Upper lobe of right lung (tissue), 1 donor: ENCODE results near the gene MTRR. TPM values are rescaled to one million over a fixed set of nuclear protein-coding genes. Genes with fewer than 3 reads are reported as not detected.

Source experiments
- ATAC-seq: fragments of 200-7000 bp; cut with Tn5 transposase; one replicate; pipeline ENCODE4 v1.9.1; 2020; ENCODE audit warnings: mild to moderate bottlenecking, moderate library complexity
- DNase-seq: peaks from one replicate; pipeline ENCODE4 v3.0.0-alpha.2; 2020
- H3K27ac ChIP-seq: fragments of 200-600 bp; one replicate; pipeline ENCODE4 v1.8.0; 2022
- H3K27me3 ChIP-seq: fragments of 200-600 bp; one replicate; pipeline ENCODE4 v1.8.0; 2022; ENCODE audit warnings: mild to moderate bottlenecking
- H3K36me3 ChIP-seq: fragments of 200-600 bp; one replicate; pipeline ENCODE4 v1.8.0; 2022
- H3K4me1 ChIP-seq: fragments of 200-600 bp; one replicate; pipeline ENCODE4 v1.8.0; 2022
- H3K4me3 ChIP-seq: fragments of 200-600 bp; one replicate; pipeline ENCODE4 v1.8.0; 2022; ENCODE audit warnings: mild to moderate bottlenecking
- H3K9me3 ChIP-seq: fragments of 200-600 bp; one replicate; pipeline ENCODE4 v1.8.0; 2022
- CTCF ChIP-seq: fragments of 200-600 bp; IDR thresholded peaks from one replicate; pipeline ENCODE4 v1.8.0; 2022; ENCODE audit warnings: antibody characterized with exemption
- intact Hi-C: fragments of 100-400 bp; cut with DNase I; formaldehyde crosslinking; loops from one replicate; pipeline ENCODE4 v1.11.0; 2022
- long read RNA-seq: library from polyadenylated mRNA; unstranded; transcript quantifications from one replicate; pipeline ENCODE4 v2.0.0, GENCODE V29; 2021
- total RNA-seq: library from RNA; stranded (reverse); fragmentation: NEBNext Ultra II Directional; extraction: Animal tissue kit (Norgen Biotek cat#: 25700); gene quantifications from one replicate; pipeline ENCODE4 v1.2.1, GENCODE V29; 2021
- donor health status: DM: no; HTN: yes; CAD: no; lungs with severe emphysema.

Gene MTRR
- total RNA-seq: 116 TPM
- long read RNA-seq, transcript MTRR-202 (15 exons, 3,215 nt): major isoform, 25 of 77 reads
- long read RNA-seq, partial matches to known transcripts: 24 of 77 reads
- long read RNA-seq, other reads (novel, unspliced or antisense): 27 of 77 reads

DNA sequence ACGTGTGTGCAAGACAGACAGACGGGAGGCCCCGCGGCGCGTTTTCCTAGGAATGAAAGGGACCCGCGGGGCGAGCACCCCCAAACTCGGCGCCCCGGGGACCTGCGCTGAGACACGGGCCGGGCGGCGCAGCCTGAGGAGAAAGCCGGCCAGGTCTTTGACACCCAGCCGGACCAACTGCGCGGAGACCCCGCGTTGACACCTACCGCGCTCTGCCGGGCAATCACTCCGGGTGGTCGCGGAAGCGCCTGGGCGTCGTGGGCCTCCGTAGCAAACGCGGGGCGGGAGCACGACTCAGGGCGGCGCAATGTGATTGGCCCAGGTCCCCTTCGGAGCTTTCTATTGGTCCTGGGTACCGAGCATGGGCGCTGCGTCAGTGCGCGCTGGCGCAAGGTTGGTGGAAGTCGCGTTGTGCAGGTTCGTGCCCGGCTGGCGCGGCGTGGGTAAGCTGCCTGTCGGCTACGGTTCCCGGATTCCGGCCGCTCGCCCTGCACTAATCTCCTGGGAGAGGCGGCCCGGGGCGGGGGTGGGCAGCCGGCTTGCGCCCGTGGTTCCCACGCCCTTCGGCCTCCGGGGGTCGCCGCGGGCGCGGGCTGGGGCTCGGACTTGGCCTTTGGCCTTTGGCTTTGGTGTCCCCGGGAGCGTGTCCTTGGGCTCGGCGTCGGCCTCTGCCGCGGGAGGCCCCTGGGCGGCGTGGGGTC lies at the start of gene MTRR, which contains the start of gene FASTKD3:
MTRR (plus strand) TSS at position 376 of the 701 bp plus-strand sequence. CDS start 1,647 bp downstream, outside the sequence.
FASTKD3 (minus strand) TSS at position 259 of the 701 bp plus-strand sequence. CDS start 948 bp downstream, outside the sequence.
- ATAC-seq (peak; percentile 100), DNase-seq (peak; percentile 97)
- peak within 1 kb of the TSS; percentile 89 for H3K27ac ChIP-seq
- H3K4me1 ChIP-seq: peaks cover 30% of the 10 kb centered on the region
- peaks cover 21% of the 10 kb centered on the region for H3K36me3 ChIP-seq
- intact Hi-C loops: no loop called here
- no peaks in the 10 kb centered on the region for H3K9me3 ChIP-seq
- H3K4me3 ChIP-seq: peak within 1 kb of the TSS; percentile 99
- no peaks in the 10 kb centered on the region for H3K27me3 ChIP-seq
- TF ChIP-seq CTCF: no peak

DNA sequence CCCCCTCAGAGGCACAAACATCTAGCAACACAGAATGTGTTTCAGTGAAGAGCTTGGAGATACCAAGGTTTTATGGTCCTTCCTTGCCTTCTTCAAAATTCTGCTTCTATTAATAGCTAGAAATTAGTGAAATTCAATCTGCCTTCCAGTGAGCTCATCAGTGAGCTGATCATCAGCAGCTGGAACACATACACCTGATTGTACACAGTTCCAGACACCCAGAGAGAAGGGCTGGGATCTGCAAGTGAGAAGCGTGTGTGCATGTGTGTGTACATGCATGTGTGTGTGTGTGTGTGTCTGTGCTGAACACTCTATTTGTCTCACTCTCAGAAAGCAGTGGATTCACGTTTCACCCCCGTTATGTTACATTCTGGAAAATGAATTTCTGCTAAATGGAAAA lies 46.5 kb upstream of the MTRR start:
- no peak overlapping the region for H3K27ac ChIP-seq
- H3K4me3 ChIP-seq: no peak overlapping the region
- no peaks in the 10 kb centered on the region for H3K36me3 ChIP-seq
- no peaks in the 10 kb centered on the region for H3K27me3 ChIP-seq
- DNase-seq (no peak), ATAC-seq (no peak)
- intact Hi-C loops: no loop called here
- H3K9me3 ChIP-seq: no peaks in the 10 kb centered on the region
- H3K4me1 ChIP-seq: no peaks in the 10 kb centered on the region
- no peak for TF ChIP-seq CTCF

DNA sequence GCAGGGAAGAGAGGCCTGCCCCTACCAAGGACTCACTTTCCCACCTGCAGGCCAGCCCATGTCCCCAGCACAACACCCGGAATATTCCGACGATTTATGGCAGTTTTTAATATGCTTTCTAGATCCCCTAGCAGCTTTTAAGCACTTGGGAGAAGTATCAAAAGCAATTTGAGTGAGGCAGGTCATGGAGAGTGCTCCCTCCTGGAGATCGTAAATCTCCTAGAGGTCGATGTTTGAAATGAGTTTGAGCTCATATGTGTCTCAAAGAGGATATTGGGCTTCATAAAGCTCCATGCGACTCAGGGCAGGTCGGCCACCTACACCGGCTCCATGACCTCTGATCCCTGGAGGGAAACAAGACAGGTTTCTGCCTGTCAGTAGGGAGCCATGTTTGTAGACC lies 45.4 kb upstream of the MTRR start:
- ATAC-seq (no peak), DNase-seq (no peak)
- no peak for TF ChIP-seq CTCF
- Histone ChIP-seq H3K9me3 (no peaks in the 10 kb centered on the region), H3K27ac (no peak overlapping the region), H3K36me3 (no peaks in the 10 kb centered on the region), H3K4me1 (no peaks in the 10 kb centered on the region), H3K4me3 (no peak overlapping the region), H3K27me3 (no peaks in the 10 kb centered on the region)
- intact Hi-C loops: no loop called here

DNA sequence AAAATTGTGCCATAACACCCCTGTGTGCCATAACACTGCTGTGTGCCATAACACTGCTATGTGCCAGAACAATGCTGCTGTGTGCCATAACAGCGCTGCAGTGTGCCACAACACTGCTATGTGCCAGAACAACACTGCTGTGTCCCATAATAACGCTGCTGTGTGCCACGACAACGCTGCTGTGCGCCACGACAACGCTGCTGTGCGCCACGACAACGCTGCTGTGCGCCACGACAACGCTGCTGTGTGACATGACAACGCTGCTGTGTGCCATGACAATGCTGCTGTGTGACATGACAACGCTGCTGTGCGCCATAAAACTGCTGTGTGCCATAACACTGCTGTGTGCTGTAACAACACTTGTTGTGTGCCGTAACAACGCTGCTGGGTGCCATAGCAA lies 44.0 kb upstream of the MTRR start:
- no peak for DNase-seq
- H3K36me3 ChIP-seq: no peaks in the 10 kb centered on the region
- H3K27me3 ChIP-seq: no peaks in the 10 kb centered on the region
- no peak overlapping the region for H3K27ac ChIP-seq
- no peaks in the 10 kb centered on the region for H3K9me3 ChIP-seq
- intact Hi-C loops: no loop called here
- no peaks in the 10 kb centered on the region for H3K4me1 ChIP-seq
- ATAC-seq: no peak
- TF ChIP-seq CTCF: no peak
- H3K4me3 ChIP-seq: no peak overlapping the region

DNA sequence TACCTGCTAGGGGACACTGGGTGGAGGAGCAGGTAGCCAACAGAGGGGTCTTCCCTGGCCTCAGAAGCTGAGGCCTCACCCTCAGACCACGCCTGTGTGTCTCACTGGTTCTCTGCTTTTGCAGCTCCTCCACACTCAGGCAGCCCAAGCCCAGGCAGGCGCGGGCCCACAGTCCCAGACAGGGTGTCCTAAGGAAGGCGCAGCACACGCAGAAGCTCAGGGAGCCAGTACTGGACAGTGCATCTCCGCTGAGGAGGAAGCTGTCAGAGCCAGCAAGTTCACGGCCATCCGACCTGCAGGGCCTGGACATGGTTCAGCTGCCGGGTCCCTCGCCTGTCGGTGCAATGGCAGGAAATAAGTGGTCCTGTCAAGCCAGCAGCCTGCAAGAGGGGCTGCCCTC lies 43.3 kb upstream of the MTRR start:
- Histone ChIP-seq H3K36me3 (no peaks in the 10 kb centered on the region), H3K27me3 (no peaks in the 10 kb centered on the region), H3K9me3 (no peaks in the 10 kb centered on the region), H3K27ac (no peak overlapping the region), H3K4me1 (no peaks in the 10 kb centered on the region), H3K4me3 (no peak overlapping the region)
- intact Hi-C loops: no loop called here
- no peak for TF ChIP-seq CTCF
- no peak for DNase-seq
- ATAC-seq: no peak
